ENCODE data around the gene PHKB. TPM values are rescaled to one million over a fixed set of nuclear protein-coding genes. Genes with fewer than 3 reads are reported as not detected.

PHKB gene
- total RNA-seq, 2 experiments from 2014 or later = 27.6 to 28.8 TPM

DNA sequence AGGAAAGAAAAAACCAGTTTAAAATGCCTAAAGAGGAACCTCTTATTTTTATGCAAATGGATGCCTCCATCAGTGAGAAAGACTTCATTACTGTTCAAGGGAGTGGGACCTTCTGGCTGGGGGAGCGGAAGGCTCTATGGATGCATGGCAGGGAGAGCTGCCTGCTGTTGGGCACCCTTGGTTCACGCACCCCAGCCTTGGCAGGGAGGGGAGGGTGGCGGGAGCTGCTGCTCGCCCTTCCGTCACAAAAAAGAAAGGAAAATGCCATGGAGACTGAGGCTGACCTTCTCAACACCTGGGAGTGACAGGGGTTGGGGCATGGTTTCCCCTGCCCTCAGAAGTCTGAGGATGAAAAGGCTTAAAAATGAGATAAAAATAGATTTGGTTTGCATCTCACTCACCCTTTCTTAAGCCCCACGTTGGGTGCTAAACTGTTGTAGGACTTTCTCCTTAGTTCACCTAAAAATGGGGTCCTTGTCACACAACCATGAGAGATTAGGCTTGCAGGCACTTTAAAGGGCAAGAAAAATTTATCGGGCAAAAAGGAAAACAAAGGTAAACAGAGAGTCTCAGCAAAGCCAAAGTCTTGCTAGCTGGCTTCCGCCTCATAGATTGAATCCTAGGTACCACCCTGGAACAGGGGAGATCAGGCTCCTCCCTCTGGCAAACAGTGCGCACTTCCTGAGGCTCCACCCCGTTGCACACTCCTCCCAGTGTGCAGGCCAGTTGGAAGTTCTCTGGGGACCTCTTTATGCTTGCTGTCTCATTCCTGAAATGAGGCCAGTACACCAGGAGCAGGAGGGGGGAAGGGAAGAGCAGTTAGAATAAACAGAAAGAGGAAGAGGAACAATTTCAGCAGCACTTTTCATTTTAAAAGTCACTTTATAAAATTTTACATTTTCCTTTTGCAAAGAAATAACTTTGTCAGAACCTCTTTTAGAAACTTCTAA lies 31.6 kb downstream of the PHKB start:
- no peaks in the 10 kb centered on the region for H3K27me3 Mint-ChIP-seq
- peaks cover 14% of the 10 kb centered on the region for H3K4me1 Mint-ChIP-seq (ENCODE audit: low read depth)
- no peak overlapping the region for H3K4me3 Mint-ChIP-seq
- peaks cover 40% of the 10 kb centered on the region for H3K36me3 Mint-ChIP-seq
- H3K9me3 Mint-ChIP-seq = peaks cover 33% of the 10 kb centered on the region
- ChIA-PET CTCF (interaction anchor here (1.3 kb wide), 1 partner anchor 351 kb away, joined by 4 read pairs; no protein-coding TSS in a partner anchor), POLR2A (no interaction called here)
- no peak overlapping the region for H3K27ac Mint-ChIP-seq
- no peak for DNase-seq
- intact Hi-C loops (cut with micrococcal nuclease) = no loop called here

DNA sequence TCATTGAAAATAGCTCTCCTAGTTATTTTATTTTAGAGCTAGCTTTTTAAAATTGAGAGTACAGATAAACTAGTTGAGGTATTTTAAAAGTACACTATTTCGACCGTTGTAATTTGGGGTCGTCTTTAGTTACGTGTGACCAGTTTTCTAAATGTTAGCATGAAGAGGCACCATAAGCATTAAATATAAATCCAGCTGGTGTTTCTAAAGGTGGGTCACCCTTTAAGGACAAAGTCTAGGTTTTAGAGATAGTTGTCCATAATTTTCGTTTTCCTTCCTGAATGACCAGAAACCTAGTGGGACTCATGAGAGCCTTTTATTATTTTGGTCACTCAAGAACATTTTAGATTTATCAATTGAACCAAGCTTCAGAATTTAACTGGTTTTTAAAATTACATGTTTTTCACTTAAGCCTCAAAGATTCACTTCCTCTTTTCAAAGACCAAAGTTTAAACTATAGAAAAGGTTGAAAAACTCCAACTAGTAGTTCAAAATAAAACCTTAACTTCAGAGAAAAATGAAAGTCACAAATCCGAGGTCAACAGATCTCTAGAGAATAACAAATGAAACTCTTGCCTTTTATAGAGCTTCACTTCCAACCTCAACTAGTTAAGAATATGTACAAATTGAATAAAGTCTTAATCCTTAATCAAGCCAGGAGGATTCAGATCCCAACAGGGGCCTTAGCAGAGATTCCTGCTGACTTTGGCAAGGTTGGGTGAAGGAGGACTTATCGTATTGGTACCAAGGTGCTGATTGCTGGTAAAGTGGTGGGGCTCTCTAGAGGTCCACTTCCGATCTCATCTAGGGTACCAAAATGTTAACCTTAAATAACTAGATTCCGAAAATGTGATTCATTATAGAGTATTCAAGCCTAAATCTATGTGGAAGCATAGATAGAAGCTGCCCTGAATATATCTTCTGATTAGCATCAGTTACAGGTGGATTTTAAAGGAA lies 32.5 kb downstream of the PHKB start:
- ChIA-PET CTCF (no interaction called here), POLR2A (no interaction called here)
- H3K27ac Mint-ChIP-seq = no peak overlapping the region
- H3K27me3 Mint-ChIP-seq = no peaks in the 10 kb centered on the region
- H3K4me3 Mint-ChIP-seq = no peak overlapping the region
- peaks cover 39% of the 10 kb centered on the region for H3K36me3 Mint-ChIP-seq
- peaks cover 24% of the 10 kb centered on the region for H3K9me3 Mint-ChIP-seq
- intact Hi-C loops (cut with micrococcal nuclease) = no loop called here
- H3K4me1 Mint-ChIP-seq (ENCODE audit: low read depth) = peaks cover 14% of the 10 kb centered on the region
- DNase-seq = no peak

DNA sequence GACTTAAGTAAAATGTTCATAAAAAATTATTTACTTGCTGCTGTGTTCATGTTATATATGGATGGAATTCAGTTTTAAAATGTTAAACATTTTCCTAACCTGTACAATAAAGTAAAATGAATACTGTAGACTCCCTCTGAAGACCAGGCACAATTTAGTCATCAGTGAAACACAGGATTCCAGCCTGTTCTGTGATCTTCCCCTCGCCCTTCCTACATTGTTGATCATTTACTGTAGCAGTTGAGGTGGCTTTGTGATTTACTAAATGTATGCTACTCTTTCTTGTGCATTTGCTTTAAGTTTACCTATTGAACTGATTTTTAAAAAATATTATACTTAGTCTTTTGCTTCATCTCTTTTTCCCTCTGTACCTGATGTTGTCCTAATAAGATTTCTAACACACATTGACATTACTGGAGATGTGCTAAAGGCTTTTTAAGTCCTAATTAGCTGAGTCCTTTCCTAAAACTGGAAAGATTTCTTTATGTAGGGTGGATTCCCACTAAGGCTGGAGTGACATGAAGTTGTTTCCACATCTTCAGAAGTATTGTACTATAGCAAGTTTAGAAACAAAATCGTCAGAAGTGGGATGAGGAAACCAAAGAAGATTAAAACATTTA lies 38.1 kb downstream of the PHKB start:
- Mint-ChIP-seq H3K36me3 (peaks cover 42% of the 10 kb centered on the region), H3K4me3 (no peak overlapping the region), H3K27me3 (no peaks in the 10 kb centered on the region), H3K4me1 (ENCODE audit: low read depth) (no peaks in the 10 kb centered on the region), H3K9me3 (no peaks in the 10 kb centered on the region), H3K27ac (no peak overlapping the region)
- ChIA-PET CTCF (no interaction called here), POLR2A (no interaction called here)
- intact Hi-C loops (cut with micrococcal nuclease) = no loop called here
- no peak for DNase-seq

DNA sequence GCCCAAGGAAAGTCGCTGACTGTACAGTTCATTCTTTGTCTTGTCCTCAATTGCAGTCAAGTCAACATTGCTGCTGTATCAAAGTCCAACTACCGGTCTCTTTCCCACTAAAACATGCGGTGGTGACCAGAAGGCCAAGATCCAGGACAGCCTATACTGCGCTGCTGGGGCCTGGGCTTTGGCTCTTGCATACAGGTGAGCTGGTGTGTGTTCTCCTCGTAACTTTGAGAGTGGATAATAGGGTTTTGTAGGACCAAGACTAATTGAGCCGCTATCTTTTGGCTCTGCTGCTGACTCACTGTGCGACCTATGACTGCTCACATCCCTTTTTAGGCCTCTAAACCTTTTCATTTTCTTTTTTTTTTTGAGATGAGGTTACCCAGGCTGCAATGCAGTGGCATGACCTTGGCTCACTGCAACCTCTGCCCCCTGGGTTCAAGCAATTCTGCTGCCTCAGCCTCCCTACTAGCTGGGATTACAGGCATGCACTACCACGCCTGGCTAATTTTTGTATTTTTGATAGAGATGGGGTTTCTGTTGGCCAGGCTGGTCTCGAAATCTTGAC lies 38.7 kb downstream of the PHKB start:
- H3K4me1 Mint-ChIP-seq (ENCODE audit: low read depth) = no peaks in the 10 kb centered on the region
- DNase-seq = no peak
- intact Hi-C loops (cut with micrococcal nuclease) = no loop called here
- no peaks in the 10 kb centered on the region for H3K9me3 Mint-ChIP-seq
- H3K4me3 Mint-ChIP-seq = no peak overlapping the region
- ChIA-PET CTCF (no interaction called here), POLR2A (no interaction called here)
- H3K27ac Mint-ChIP-seq = no peak overlapping the region
- peaks cover 46% of the 10 kb centered on the region for H3K36me3 Mint-ChIP-seq
- no peaks in the 10 kb centered on the region for H3K27me3 Mint-ChIP-seq

DNA sequence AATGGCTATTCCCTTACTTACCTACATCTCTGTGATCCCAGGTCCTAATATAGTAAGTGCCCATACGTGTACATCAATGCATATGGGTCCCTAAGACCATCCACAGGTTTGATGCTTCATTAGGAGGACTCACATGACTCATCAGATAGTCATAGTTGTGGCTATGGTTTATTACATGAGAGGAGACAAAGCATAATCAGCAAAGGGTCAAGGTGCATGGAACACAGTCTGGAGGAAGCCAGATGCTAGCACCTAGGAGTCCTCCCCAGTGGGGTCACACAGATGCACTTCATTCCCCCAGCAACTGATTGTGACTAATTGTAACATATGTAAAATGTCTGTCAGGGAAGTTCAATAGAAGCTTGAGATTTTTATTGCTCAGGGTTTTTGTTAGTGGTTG lies 42.8 kb downstream of the PHKB start:
- Mint-ChIP-seq H3K27ac (no peak overlapping the region), H3K4me3 (no peak overlapping the region), H3K36me3 (peaks cover 44% of the 10 kb centered on the region), H3K27me3 (no peaks in the 10 kb centered on the region), H3K4me1 (ENCODE audit: low read depth) (no peaks in the 10 kb centered on the region), H3K9me3 (no peaks in the 10 kb centered on the region)
- no peak for DNase-seq
- ChIA-PET POLR2A (no interaction called here), CTCF (no interaction called here)
- intact Hi-C loops (cut with micrococcal nuclease) = no loop called here

DNA sequence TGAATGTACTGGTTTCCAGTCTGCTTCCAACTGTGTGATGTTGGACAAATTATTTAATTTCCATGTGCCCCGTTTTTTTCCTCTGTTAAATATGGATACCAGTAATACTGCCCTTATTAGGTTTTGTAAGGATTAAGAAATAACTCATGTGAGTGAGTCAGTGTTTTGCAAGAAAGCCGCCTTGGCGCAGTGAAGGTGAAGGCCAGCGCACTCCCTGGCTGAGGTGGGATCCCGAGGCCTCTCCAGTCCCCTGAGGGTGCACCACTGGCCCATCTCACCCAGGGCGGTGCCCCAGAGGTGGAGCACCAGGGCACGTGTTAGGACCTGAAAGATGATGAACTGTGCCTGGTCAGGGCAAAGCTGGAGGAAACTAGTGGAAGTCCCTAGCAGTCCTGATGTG lies 43.5 kb downstream of the PHKB start:
- Mint-ChIP-seq H3K9me3 (no peaks in the 10 kb centered on the region), H3K4me1 (ENCODE audit: low read depth) (no peaks in the 10 kb centered on the region), H3K27ac (no peak overlapping the region), H3K27me3 (no peaks in the 10 kb centered on the region), H3K4me3 (no peak overlapping the region), H3K36me3 (peaks cover 38% of the 10 kb centered on the region)
- DNase-seq = no peak
- CTCF ChIA-PET = no interaction called here
- intact Hi-C loops (cut with micrococcal nuclease) = no loop called here
- POLR2A ChIA-PET = no interaction called here

DNA sequence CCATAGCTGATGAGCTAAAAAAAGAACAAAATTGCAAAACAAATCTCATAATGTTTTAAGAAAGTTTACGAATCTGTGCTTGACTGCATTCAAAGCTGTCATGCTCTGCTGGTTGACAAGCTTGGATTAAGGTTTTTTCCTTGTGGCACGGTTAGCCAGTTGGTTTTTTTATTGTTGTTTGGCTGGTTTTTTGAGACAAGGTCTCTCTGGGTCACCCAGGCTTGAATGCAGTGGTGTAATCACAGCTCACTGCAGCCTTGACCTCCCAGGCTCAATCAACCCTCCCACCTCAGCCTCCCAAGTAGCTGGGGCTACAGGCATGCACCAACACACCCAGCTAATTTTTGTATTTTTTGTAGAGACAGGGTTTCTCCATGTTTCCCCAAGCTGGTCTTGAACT lies 45.7 kb downstream of the PHKB start:
- no peak overlapping the region for H3K27ac Mint-ChIP-seq
- no peak overlapping the region for H3K4me3 Mint-ChIP-seq
- H3K4me1 Mint-ChIP-seq (ENCODE audit: low read depth) = no peaks in the 10 kb centered on the region
- ChIA-PET CTCF (no interaction called here), POLR2A (interaction anchor here (0.6 kb wide), 1 partner anchor 12 kb away, joined by 3 read pairs; no protein-coding TSS in a partner anchor)
- intact Hi-C loops (cut with micrococcal nuclease) = no loop called here
- no peak for DNase-seq
- H3K36me3 Mint-ChIP-seq = peaks cover 34% of the 10 kb centered on the region
- no peaks in the 10 kb centered on the region for H3K27me3 Mint-ChIP-seq
- no peaks in the 10 kb centered on the region for H3K9me3 Mint-ChIP-seq

DNA sequence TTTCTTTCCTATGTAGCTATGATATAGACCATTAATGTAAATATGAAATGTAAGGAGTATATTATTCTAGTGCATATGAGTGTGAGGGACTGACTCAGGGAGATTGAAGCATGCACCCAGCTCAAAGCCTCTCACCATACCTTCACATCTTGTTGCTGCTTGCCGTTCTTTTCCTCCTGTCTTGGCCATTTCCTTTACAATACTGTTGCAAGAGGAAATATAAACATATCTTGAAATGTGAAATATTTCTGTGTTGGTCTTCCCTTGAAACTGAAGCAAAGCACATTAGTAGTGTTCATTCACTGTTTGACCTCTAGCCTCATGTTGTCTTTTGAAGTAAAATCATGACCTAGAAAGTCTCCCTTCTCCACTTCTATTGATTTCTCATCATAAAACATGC lies 46.6 kb downstream of the PHKB start:
- intact Hi-C loops (cut with micrococcal nuclease) = no loop called here
- ChIA-PET POLR2A (no interaction called here), CTCF (interaction anchor here (1.2 kb wide), 1 partner anchor 366 kb away, joined by 3 read pairs; no protein-coding TSS in a partner anchor)
- Mint-ChIP-seq H3K4me3 (no peak overlapping the region), H3K27ac (no peak overlapping the region), H3K36me3 (peaks cover 33% of the 10 kb centered on the region), H3K4me1 (ENCODE audit: low read depth) (no peaks in the 10 kb centered on the region), H3K9me3 (no peaks in the 10 kb centered on the region), H3K27me3 (no peaks in the 10 kb centered on the region)
- no peak for DNase-seq

DNA sequence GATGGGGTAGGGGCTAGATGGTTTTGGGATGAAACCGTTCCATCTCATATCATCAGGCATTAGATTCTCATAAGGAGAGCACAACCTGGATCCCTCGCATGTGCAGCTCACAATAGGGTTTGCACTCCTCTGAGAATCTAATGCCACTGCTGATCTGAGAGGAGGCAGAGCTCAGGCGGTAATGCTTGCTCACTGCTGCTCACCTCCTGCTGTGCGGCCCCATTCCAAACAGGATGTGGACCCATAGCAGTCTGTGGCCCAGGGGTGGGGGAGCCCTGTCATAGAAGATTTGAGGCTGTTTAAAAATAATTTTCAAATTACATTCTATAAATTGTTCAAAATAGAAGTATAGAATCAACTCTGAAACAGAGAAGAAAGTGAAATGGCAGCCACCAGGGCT lies 50.8 kb downstream of the PHKB start:
- H3K9me3 Mint-ChIP-seq = no peaks in the 10 kb centered on the region
- peaks cover 18% of the 10 kb centered on the region for H3K36me3 Mint-ChIP-seq
- intact Hi-C loops (cut with micrococcal nuclease) = no loop called here
- H3K4me3 Mint-ChIP-seq = no peak overlapping the region
- no peak overlapping the region for H3K27ac Mint-ChIP-seq
- ChIA-PET CTCF (no interaction called here), POLR2A (no interaction called here)
- H3K4me1 Mint-ChIP-seq (ENCODE audit: low read depth) = no peaks in the 10 kb centered on the region
- H3K27me3 Mint-ChIP-seq = no peaks in the 10 kb centered on the region
- no peak for DNase-seq

DNA sequence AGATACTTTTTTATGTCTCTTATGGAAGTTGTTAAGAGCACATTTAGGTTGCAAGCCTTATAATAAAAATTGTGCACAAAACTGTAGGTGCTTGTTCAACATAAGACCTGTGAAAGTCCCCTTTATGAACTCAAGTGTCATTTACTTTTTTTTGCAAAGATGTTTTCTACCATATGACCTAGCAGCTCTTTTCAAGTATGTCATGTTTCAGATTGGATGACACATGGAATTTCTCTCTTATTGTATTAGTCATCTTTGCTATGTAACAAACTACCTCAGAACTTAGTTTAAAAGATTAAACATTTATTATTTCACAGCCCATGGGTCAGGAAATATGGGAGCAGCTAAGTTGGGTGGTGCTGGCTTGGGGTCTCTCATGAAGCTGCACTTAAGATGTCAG lies 57.9 kb downstream of the PHKB start:
- CTCF ChIA-PET = interaction anchor here (1.3 kb wide), 1 partner anchor 58 kb away, joined by 3 read pairs; the partner anchor contains the start of genes ITFG1 and PHKB
- H3K36me3 Mint-ChIP-seq = peaks cover 22% of the 10 kb centered on the region
- peaks cover 13% of the 10 kb centered on the region for H3K4me1 Mint-ChIP-seq (ENCODE audit: low read depth)
- POLR2A ChIA-PET = no interaction called here
- no peak overlapping the region for H3K4me3 Mint-ChIP-seq
- no peak overlapping the region for H3K27ac Mint-ChIP-seq
- H3K27me3 Mint-ChIP-seq = no peaks in the 10 kb centered on the region
- no peaks in the 10 kb centered on the region for H3K9me3 Mint-ChIP-seq
- intact Hi-C loops (cut with micrococcal nuclease) = no loop called here
- no peak for DNase-seq

DNA sequence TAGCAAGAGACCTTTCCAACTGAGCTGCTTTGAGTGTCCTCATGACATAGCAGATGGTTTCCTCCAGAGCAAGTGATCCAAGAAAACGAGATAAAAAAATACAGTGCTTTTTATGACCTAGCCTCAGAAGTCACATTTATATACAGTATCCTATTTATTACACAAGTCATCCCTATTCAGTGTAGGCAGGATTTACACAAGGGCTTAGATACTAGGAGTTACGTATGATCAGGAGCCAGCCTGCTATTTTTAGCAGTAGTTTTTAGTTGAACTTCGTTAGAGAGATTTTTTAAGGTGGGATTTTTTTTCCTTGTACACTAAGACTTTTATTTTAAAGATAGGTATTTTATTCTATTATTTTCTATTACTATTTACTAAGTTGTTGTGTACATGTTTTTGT lies 58.4 kb downstream of the PHKB start:
- Mint-ChIP-seq H3K27me3 (no peaks in the 10 kb centered on the region), H3K4me1 (ENCODE audit: low read depth) (peaks cover 13% of the 10 kb centered on the region), H3K27ac (no peak overlapping the region), H3K9me3 (no peaks in the 10 kb centered on the region), H3K36me3 (peaks cover 22% of the 10 kb centered on the region), H3K4me3 (no peak overlapping the region)
- POLR2A ChIA-PET = no interaction called here
- DNase-seq = no peak
- CTCF ChIA-PET = interaction anchor here (0.6 to 1.3 kb wide), 2 partner anchors 59 to 647 kb away, joined by 3 read pairs; partner anchors contain the start of genes ITFG1 and PHKB
- intact Hi-C loops (cut with micrococcal nuclease) = no loop called here
